Measurements from ENCODE around the gene RNASE4. TPM values are rescaled to one million over a fixed set of nuclear protein-coding genes. Genes with fewer than 3 reads are reported as not detected.
"Not testable (repeated sequence)": the region's sequence is repeated elsewhere in the genome, so short reads cannot be mapped to it uniquely, and the experiment has no call there.

RNASE4 gene
- total and polyA plus RNA-seq, 2 donors, result 1.7 to 25.4 TPM

- Histone ChIP-seq H3K27me3 (ENCODE audit: control insufficient read depth in 2 of 2, insufficient read depth in 1 of 2, low read length in 1 of 2) (peaks cover 37 to 78% of the 10 kb centered on the region in 2 donors), H3K36me3 (ENCODE audit: control insufficient read depth in 2 of 2, insufficient read depth in 2 of 2, low read length in 1 of 2) (no peaks in the 10 kb centered on the region), H3K27ac (ENCODE audit: low read depth in 1 of 2, low read length in 1 of 2) (no peak overlapping the region), H3K4me3 (ENCODE audit: low read length in 2 of 2) (no peak overlapping the region), H3K9me3 (ENCODE audit: control insufficient read depth in 2 of 2, insufficient read depth in 1 of 2, low read length in 1 of 2) (no peaks in the 10 kb centered on the region), H3K4me1 (ENCODE audit: control insufficient read depth in 2 of 2, insufficient read depth in 2 of 2, low read length in 2 of 2) (peaks cover 0 to 2% of the 10 kb centered on the region in 2 donors)
- WGBS, result 85% methylated on average over 4 of the region's 4 CpGs
- DNase-seq (ENCODE audit: low read depth in 6 of 9, low spot score in 9 of 9), result no peak
Measured at GRCh38 chr14:20656274-20656673, 28.1 kb upstream of the RNASE4 start.

- 35% methylated on average over 28 of the region's 28 CpGs for WGBS
- Histone ChIP-seq H3K27ac (ENCODE audit: low read depth in 1 of 2, low read length in 1 of 2) (no peak overlapping the region), H3K4me1 (ENCODE audit: control insufficient read depth in 2 of 2, insufficient read depth in 2 of 2, low read length in 2 of 2) (peaks cover 2 to 4% of the 10 kb centered on the region in 2 donors), H3K27me3 (ENCODE audit: control insufficient read depth in 2 of 2, insufficient read depth in 1 of 2, low read length in 1 of 2) (peaks cover 32 to 79% of the 10 kb centered on the region in 2 donors), H3K9me3 (ENCODE audit: control insufficient read depth in 2 of 2, insufficient read depth in 1 of 2, low read length in 1 of 2) (no peaks in the 10 kb centered on the region), H3K36me3 (ENCODE audit: control insufficient read depth in 2 of 2, insufficient read depth in 2 of 2, low read length in 1 of 2) (no peaks in the 10 kb centered on the region), H3K4me3 (ENCODE audit: low read length in 2 of 2) (no peak overlapping the region)
- peak in 1 of 9 donors; percentile 5 for DNase-seq (ENCODE audit: low read depth in 6 of 9, low spot score in 9 of 9)
Measured at GRCh38 chr14:20657216-20658211, 26.8 kb upstream of the RNASE4 start.

GRCh38 chr14:20658246-20658645, 26.1 kb upstream of the RNASE4 start:
- peaks cover 32 to 79% of the 10 kb centered on the region in 2 donors for H3K27me3 ChIP-seq (ENCODE audit: control insufficient read depth in 2 of 2, insufficient read depth in 1 of 2, low read length in 1 of 2)
- H3K36me3 ChIP-seq (ENCODE audit: control insufficient read depth in 2 of 2, insufficient read depth in 2 of 2, low read length in 1 of 2), result no peaks in the 10 kb centered on the region
- no peak overlapping the region for H3K4me3 ChIP-seq (ENCODE audit: low read length in 2 of 2)
- DNase-seq (ENCODE audit: low read depth in 6 of 9, low spot score in 9 of 9), result no peak
- peaks cover 2 to 4% of the 10 kb centered on the region in 2 donors for H3K4me1 ChIP-seq (ENCODE audit: control insufficient read depth in 2 of 2, insufficient read depth in 2 of 2, low read length in 2 of 2)
- H3K9me3 ChIP-seq (ENCODE audit: control insufficient read depth in 2 of 2, insufficient read depth in 1 of 2, low read length in 1 of 2), result no peaks in the 10 kb centered on the region
- 73% methylated on average over 3 of the region's 3 CpGs for WGBS
- no peak overlapping the region for H3K27ac ChIP-seq (ENCODE audit: low read depth in 1 of 2, low read length in 1 of 2)

GRCh38 chr14:20659336-20659735, 25.0 kb upstream of the RNASE4 start:
- Histone ChIP-seq H3K4me1 (ENCODE audit: control insufficient read depth in 2 of 2, insufficient read depth in 2 of 2, low read length in 2 of 2) (peaks cover 4 to 6% of the 10 kb centered on the region in 2 donors), H3K27me3 (ENCODE audit: control insufficient read depth in 2 of 2, insufficient read depth in 1 of 2, low read length in 1 of 2) (peaks cover 29 to 80% of the 10 kb centered on the region in 2 donors), H3K36me3 (ENCODE audit: control insufficient read depth in 2 of 2, insufficient read depth in 2 of 2, low read length in 1 of 2) (no peaks in the 10 kb centered on the region), H3K4me3 (ENCODE audit: low read length in 2 of 2) (no peak overlapping the region), H3K9me3 (ENCODE audit: control insufficient read depth in 2 of 2, insufficient read depth in 1 of 2, low read length in 1 of 2) (peaks cover 0 to 1% of the 10 kb centered on the region in 2 donors), H3K27ac (ENCODE audit: low read depth in 1 of 2, low read length in 1 of 2) (no peak overlapping the region)
- no peak for DNase-seq (ENCODE audit: low read depth in 6 of 9, low spot score in 9 of 9)
- 93% methylated on average over 6 of the region's 6 CpGs for WGBS

- Histone ChIP-seq H3K27me3 (ENCODE audit: control insufficient read depth in 2 of 2, insufficient read depth in 1 of 2, low read length in 1 of 2) (peaks cover 30 to 85% of the 10 kb centered on the region in 2 donors), H3K4me3 (ENCODE audit: low read length in 2 of 2) (no peak overlapping the region), H3K27ac (ENCODE audit: low read depth in 1 of 2, low read length in 1 of 2) (no peak overlapping the region), H3K36me3 (ENCODE audit: control insufficient read depth in 2 of 2, insufficient read depth in 2 of 2, low read length in 1 of 2) (no peaks in the 10 kb centered on the region), H3K9me3 (ENCODE audit: control insufficient read depth in 2 of 2, insufficient read depth in 1 of 2, low read length in 1 of 2) (peaks cover 0 to 1% of the 10 kb centered on the region in 2 donors), H3K4me1 (ENCODE audit: control insufficient read depth in 2 of 2, insufficient read depth in 2 of 2, low read length in 2 of 2) (peaks cover 4 to 6% of the 10 kb centered on the region in 2 donors)
- no peak for DNase-seq (ENCODE audit: low read depth in 6 of 9, low spot score in 9 of 9)
- WGBS, result 66% methylated on average over 26 of the region's 26 CpGs
Measured at GRCh38 chr14:20659813-20660395, 24.5 kb upstream of the RNASE4 start.

GRCh38 chr14:20661197-20661596, 23.2 kb upstream of the RNASE4 start:
- H3K4me1 ChIP-seq (ENCODE audit: control insufficient read depth in 2 of 2, insufficient read depth in 2 of 2, low read length in 2 of 2), result peaks cover 4 to 6% of the 10 kb centered on the region in 2 donors
- no peak overlapping the region for H3K4me3 ChIP-seq (ENCODE audit: low read length in 2 of 2)
- WGBS, result 90% methylated on average over 2 of the region's 2 CpGs
- no peaks in the 10 kb centered on the region for H3K36me3 ChIP-seq (ENCODE audit: control insufficient read depth in 2 of 2, insufficient read depth in 2 of 2, low read length in 1 of 2)
- no peak overlapping the region for H3K27ac ChIP-seq (ENCODE audit: low read depth in 1 of 2, low read length in 1 of 2)
- H3K9me3 ChIP-seq (ENCODE audit: control insufficient read depth in 2 of 2, insufficient read depth in 1 of 2, low read length in 1 of 2), result peaks cover 0 to 1% of the 10 kb centered on the region in 2 donors
- H3K27me3 ChIP-seq (ENCODE audit: control insufficient read depth in 2 of 2, insufficient read depth in 1 of 2, low read length in 1 of 2), result peaks cover 23 to 79% of the 10 kb centered on the region in 2 donors
- no peak for DNase-seq (ENCODE audit: low read depth in 6 of 9, low spot score in 9 of 9)

- Histone ChIP-seq H3K27ac (ENCODE audit: low read depth in 1 of 2, low read length in 1 of 2) (no peak overlapping the region), H3K4me1 (ENCODE audit: control insufficient read depth in 2 of 2, insufficient read depth in 2 of 2, low read length in 2 of 2) (peaks cover 9 to 14% of the 10 kb centered on the region in 2 donors), H3K9me3 (ENCODE audit: control insufficient read depth in 2 of 2, insufficient read depth in 1 of 2, low read length in 1 of 2) (peaks cover 0 to 1% of the 10 kb centered on the region in 2 donors), H3K36me3 (ENCODE audit: control insufficient read depth in 2 of 2, insufficient read depth in 2 of 2, low read length in 1 of 2) (no peaks in the 10 kb centered on the region), H3K27me3 (ENCODE audit: control insufficient read depth in 2 of 2, insufficient read depth in 1 of 2, low read length in 1 of 2) (peaks cover 22 to 60% of the 10 kb centered on the region in 2 donors), H3K4me3 (ENCODE audit: low read length in 2 of 2) (no peak overlapping the region)
- WGBS, result 2% methylated on average over 31 of the region's 31 CpGs
- peak in 3 of 9 donors; percentile 12 to 57 (median 46) for DNase-seq (ENCODE audit: low read depth in 6 of 9, low spot score in 9 of 9)
Measured at GRCh38 chr14:20662968-20663732, 21.2 kb upstream of the RNASE4 start.

GRCh38 chr14:20666400-20666961, 17.9 kb upstream of the RNASE4 start:
- H3K27ac ChIP-seq (ENCODE audit: low read depth in 1 of 2, low read length in 1 of 2); DNase-seq (ENCODE audit: low read depth in 6 of 9, low spot score in 9 of 9): not testable (repeated sequence)

More at GRCh38 chr14:20666400-20666961, 17.9 kb upstream of the RNASE4 start:
- H3K36me3 ChIP-seq (ENCODE audit: control insufficient read depth in 2 of 2, insufficient read depth in 2 of 2, low read length in 1 of 2); H3K9me3 ChIP-seq (ENCODE audit: control insufficient read depth in 2 of 2, insufficient read depth in 1 of 2, low read length in 1 of 2); H3K4me3 ChIP-seq (ENCODE audit: low read length in 2 of 2): not testable (repeated sequence)
- Histone ChIP-seq H3K4me1 (ENCODE audit: control insufficient read depth in 2 of 2, insufficient read depth in 2 of 2, low read length in 2 of 2) (peaks cover 14 to 20% of the 10 kb centered on the region in 2 donors), H3K27me3 (ENCODE audit: control insufficient read depth in 2 of 2, insufficient read depth in 1 of 2, low read length in 1 of 2) (peaks cover 11 to 36% of the 10 kb centered on the region in 2 donors)
- 88% methylated on average over 7 of the region's 7 CpGs for WGBS

All from thymus (tissue), 11 donors.